NCI-H1417 (cell line): ENCODE data around the gene HDGF.
A peak's percentile ranks its signal among the peaks of the same experiment; 100 is the strongest.

Experiments
- DNase-seq, 3 experiments: peaks; one replicate each; lab custom pipeline; 2025; lab: John Stamatoyannopoulos, UW

Gene HDGF

GRCh38 chr1:156725683-156726280 is 25.7 kb downstream of the HDGF start:
- DNase-seq, result peak; percentile 67 to 89 (median 88)

- no peak for DNase-seq
These were observed 29.9 kb downstream of the HDGF start for GRCh38 chr1:156721535-156721934.

- DNase-seq, result no peak
These were observed 30.3 kb downstream of the HDGF start for GRCh38 chr1:156721131-156721530.

- DNase-seq, result no peak
These were observed 34.1 kb downstream of the HDGF start for GRCh38 chr1:156717351-156717750.

DNA sequence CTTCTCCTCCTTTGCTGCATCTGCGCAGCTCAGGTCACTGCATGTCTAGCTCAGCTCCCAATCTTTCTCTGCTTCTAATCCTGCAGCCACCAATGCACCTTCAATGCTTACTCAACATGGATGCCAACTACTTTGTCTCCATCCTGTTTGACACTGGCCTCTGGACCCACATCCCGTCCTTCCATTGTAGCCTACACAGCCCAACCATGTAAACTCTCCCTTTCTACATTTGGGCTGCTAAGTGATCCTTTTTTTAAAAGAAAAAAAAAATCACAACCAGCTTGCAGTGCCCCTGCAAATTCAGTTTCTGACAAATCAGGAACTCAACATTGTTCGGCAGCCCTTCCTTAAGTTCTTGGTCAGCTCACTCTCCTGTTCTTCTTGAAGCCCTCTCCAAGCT is 36.6 kb downstream of the HDGF start:
- no peak for DNase-seq

DNA sequence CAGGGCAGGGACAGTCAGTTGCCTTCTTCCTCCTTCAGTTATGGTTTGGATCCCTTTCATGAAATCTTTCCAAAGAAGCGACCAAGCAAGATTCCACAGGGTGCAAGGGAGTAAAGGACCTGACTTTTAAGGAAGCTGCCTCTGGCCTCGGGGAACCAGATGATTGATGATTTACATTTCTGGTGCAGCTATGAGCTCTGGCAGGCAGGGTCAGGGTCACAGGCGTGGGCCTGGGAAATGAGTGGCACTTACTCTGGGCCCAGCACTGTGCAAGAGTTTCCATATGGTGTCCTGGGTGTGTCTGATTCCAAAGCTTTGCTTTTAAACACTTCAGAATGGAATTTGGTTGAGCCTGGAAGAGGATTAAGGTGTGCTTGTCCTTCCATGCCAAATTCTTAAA is 38.8 kb downstream of the HDGF start:
- no peak for DNase-seq

- no peak for DNase-seq
These were observed 40.3 kb downstream of the HDGF start for GRCh38 chr1:156711011-156711817.

- peak; percentile 7 to 35 (median 34) for DNase-seq
These were observed 41.6 kb downstream of the HDGF start for GRCh38 chr1:156709757-156710489.

DNA sequence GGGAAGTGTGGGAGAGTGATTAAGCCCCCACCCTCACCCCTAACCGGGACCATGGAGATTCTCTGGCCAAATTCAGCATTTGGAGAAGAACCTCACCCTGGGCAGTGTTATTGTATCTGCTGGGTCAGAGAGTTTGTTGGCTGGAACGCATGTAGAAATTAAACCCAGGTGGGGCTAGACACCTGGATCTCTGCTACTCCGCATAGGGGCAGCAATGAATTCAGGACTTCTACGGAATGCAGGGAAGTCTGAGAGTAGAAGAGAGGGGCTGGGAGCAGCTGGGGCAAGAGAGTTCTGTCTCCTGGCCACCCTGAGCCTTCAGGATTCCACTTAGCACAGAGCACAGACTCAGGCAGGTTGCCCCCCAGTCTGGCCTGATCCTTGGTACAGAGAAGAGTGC is 42.4 kb downstream of the HDGF start:
- no peak for DNase-seq

DNA sequence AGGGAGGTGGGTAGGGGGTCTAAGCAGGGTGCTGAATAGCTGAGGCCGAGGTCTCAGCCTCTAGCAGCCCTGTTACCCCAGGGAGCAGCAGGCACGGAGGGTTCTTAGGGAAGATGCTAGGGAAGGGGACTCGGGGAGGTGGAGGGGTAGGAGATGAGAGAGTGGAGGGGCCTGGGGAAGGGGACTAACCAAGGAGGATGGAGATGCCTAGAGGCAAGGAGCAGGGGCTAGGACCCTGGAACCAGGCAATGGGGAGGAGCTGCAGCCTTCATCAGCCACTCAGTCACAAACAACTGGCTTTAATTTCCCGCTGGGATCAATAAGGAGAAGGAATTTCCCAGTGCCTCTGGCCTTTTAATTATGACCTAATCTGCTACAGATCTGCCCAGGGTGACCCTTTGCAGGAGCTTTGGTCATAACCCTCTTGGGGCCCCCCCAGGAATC is 43.2 kb downstream of the HDGF start:
- no peak for DNase-seq

DNA sequence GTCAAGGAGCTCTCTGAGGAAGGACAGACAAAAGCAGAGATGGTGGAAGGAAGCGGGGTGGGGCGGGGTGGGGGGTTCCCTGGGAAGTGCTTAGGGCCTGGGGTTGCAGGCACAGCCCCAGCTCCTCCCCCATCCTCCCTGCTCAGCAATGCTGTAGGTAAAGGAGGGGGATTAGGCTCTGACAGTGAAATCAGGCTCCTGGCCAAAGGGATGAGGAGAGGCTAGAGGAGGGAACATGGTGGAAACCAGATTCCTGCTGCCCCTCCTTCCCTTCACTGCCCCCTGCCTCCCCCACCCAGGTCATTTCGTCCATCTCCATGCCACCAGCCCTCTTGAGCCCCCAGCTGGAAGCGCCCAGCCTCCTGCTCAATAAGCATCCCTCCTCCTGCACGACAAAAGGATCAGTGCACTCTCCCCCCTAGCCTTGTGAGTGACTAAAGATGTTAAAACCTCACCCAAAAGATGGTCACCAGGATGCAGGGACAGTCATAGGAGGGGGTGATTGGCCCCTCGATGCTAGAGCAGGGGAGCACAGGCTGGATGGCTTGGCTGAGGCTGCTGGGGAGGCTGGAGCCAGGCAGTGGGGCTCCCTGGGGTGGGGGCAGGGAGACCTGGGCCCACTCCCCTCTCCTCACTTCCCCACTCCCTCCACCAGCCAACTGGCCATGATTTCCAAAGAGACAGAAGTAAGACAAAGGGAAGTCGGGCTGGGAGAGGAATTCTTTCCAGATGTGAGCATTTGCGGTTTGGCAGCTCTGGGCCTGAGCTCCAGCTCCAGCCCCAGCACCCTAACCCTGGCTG is 43.9 kb downstream of the HDGF start:
- peak in 1 of 3 experiments; percentile 17 for DNase-seq

DNA sequence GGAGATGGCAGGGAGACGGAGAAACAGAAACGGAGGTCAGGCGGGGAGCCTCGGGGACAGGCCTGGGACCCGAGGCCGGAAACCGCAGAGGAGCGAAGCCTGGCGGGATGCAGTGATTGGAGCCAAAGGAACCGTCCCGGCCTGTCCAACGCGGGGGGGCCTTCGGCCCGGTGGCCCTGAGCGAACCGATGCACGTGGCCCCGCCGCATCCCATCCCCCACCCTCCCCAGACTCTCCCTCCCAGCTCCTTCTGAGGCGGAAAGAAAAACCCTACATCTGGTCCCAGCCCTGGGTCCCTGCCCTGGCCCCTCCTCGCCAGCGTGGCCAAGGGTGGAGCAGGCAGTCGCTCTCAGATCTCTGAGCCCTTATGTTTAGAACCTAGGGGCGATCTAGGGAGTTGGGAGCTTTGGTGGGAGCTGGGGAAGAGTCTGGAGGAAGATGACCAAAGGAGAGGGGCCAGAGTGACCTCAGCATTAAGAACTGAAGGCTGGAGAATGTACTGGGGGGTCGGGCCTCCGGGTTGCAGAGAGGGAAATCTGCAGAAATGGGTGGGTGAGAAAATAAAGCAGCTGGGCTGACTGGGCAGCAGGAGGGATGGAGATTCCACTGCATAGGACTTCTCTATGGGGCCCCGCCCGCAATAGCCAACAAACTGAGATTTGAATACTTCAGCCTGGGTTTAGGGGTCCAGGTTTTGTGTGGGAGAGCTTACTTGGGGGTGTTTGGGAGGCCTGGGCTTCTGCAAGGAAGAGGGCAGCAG is 44.6 kb downstream of the HDGF start:
- DNase-seq, result peak in 1 of 3 experiments; percentile 73

- DNase-seq, result peak; percentile 75 to 88 (median 80)
These were observed 45.4 kb downstream of the HDGF start for GRCh38 chr1:156705918-156706656.

- peak; percentile 75 to 80 (median 77) for DNase-seq
These were observed 46.1 kb downstream of the HDGF start, which contains the start of gene CRABP2 for GRCh38 chr1:156705321-156705917. Gene CRABP2, minus strand, starts transcription at chr1:156705583. Its CDS starts 137 bp downstream, at chr1:156705446.

- peak in 2 of 3 experiments; percentile 28 to 55 for DNase-seq
These were observed 46.5 kb downstream of the HDGF start for GRCh38 chr1:156704930-156705320.

DNA sequence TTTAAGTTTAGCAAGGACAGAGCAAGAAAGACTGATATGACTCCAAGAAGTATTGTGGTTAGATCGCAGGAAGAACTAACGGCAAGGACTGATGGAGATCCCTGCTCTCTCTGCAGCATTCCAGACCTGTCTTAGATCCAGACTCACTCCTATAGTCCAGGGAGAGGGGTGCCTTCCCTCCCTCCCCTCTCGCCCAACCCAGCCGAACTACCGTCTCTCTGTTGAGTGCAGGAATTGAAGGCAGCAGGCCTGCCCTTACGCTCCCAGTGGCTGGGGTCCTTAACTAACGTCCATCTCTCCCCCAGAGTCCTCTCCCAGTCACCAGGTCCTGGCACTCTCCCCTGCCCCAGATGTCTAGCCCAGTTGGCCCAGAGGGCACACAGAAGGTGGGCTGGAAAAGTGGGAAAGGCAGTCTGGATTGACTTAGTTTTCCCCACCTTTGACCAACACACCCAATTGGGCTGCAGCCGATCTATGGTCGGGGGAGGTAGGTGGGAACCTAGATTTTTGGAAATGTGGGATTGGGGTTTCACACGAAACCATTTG is 47.2 kb downstream of the HDGF start:
- DNase-seq, result peak in 2 of 3 experiments; percentile 10 to 39

DNA sequence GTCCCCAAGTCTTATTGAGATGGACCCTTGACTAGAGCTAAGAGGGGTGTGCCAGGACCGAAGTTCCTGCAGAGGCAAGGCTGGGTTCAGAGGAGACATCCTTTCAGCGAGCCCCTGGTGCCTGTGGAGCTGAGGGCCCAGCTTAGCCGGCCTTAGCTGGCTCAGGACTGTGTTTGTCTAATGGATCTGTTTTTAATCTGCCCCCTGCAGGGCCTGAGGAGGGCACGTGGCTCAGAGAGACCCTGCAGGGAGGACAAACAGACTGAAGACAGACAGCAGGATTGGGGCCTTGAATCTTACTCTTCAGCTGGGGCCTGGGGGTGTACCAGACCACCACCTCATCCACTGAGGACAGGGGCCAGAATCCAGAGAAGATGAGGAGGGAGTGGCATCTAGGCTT is 47.7 kb downstream of the HDGF start:
- DNase-seq, result peak in 2 of 3 experiments; percentile 38 to 67

GRCh38 chr1:156703336-156703735 is 48.1 kb downstream of the HDGF start:
- no peak for DNase-seq

DNA sequence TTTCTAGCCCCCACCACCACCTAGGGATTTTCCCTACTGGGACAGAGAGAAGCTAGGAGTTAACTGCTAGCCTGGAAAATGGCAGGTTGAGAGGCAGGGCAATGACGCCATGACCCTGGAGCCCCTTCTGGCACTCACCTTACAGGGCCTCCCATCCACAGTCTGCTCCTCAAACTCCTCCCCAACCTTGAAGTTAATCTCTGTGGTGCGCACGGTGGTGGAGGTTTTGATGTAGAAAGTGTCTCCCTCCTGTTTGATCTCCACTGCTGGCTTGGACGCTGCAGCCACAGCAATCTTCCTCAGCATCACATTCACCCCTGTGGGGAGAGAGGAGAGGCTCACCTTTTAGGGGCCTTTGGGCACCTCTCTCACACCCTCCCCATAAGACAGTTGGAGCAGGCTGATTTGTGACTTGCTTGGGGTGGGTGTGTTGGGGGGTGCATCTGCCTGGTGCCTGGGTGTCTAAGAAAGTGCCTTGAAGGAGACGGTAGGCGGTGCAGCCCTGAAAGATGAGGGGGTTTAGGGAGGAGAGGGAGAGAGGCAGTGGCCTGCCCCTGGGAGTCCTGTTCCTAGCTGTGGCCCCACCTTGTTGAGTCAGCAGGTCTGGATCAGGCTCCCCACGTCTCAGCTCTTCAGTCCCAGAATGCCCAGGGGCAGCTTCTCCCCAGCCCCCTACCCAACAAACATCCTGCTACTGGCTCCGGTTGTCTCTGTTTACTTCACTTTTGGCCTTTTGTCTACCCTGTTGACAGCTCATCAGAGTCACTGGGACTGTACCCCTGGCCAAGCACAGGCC is 50.5 kb downstream of the HDGF start:
- no peak for DNase-seq
